BE2C (cell line): ENCODE data around the gene VIL1.

Source experiments
- DNase-seq: peaks from one replicate; pipeline ENCODE4 v3.0.0-alpha.2; 2020
- H3K27me3 ChIP-seq: fragments of 250-450 bp; sonication (Bioruptor Pico); 2 replicates; pipeline ENCODE4 v1.5.1; 2020; ENCODE audit warnings: mild to moderate bottlenecking
- H3K36me3 ChIP-seq: fragments of 250-450 bp; sonication (Bioruptor Pico); 2 replicates; pipeline ENCODE4 v1.5.1; 2020; ENCODE audit warnings: mild to moderate bottlenecking
- H3K4me1 ChIP-seq: fragments of 250-450 bp; sonication (Bioruptor Pico); 2 replicates; pipeline ENCODE4 v1.5.1; 2020
- H3K4me3 ChIP-seq: 2 replicates; pipeline ENCODE4 v1.5.1; 2011; ENCODE audit warnings: low read depth, low read length
- H3K9me3 ChIP-seq: fragments of 250-450 bp; sonication (Bioruptor Pico); 2 replicates; pipeline ENCODE4 v1.5.1; 2020
- TF ChIP-seq, protein P1 (sequence below): IDR thresholded peaks from 2 replicates; pipeline ENCODE4 v1.5.1; 2012; ENCODE audit warnings: mild to moderate bottlenecking, low read depth, low read length

The VIL1 gene

DNA sequence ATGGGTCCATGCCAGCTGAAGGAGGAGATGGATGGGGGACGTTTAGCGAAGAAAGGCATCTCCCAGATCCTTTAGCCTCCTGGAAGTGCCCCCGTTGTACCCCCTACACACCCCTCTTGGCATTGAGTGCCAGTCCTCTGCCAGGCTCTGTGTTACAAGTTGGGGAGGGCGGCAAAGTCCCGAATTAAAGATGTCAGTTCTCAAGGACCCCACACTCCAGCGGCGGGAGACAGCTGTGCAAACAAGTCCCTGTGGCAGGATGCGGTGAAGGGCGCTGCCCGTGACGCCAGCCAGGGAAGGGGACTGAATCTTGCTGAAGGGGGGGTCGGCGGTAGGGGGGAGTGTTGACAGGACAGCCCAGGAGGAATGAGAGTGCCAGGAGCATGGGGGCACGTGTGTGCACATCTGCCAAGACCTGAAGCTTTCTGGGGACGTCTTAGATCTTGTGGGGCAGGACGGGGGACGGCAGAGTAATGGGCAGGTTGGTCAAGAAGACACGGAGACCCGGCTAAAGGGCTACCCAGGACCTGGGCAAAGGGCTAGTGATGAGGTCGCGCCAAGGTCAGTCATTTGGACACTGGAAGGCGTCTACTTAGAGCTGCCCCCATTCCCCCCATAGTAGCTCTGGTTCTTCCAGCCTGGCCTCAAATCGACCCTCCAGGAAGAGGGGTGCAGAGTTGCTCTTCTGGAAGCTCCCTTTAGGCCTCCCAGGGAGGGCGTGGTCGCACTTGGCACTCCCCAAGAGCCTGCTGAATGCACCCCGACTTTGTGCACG, 22.0 kb upstream of the VIL1 start:
- H3K4me1 ChIP-seq = peaks cover 15% of the 10 kb centered on the region
- DNase-seq = peak; percentile 63

DNA sequence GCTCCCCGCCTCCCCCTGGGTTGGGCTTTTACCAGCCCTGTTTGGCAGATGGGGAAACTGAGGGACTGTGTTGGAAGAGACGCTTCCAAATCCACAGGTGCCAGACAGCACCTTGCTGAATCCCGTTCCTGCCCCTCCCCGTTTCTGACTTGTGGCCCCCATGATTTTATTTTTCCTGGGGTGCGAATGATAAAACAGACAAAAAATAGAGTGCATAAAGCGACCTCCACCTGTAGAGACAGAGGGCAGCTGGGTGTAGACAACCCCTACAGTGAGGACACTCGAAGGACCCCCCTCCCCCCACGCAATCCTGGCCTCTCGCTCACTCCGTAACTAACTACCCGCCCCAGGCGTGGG, 21.5 kb upstream of the VIL1 start:
- no peak for DNase-seq
- Histone ChIP-seq H3K27me3 (peaks cover 28% of the 10 kb centered on the region), H3K9me3 (no peaks in the 10 kb centered on the region), H3K36me3 (peaks cover 4% of the 10 kb centered on the region), H3K4me1 (peaks cover 15% of the 10 kb centered on the region), H3K4me3 (peak overlapping the region; percentile 20; the same call in 1 of the 2 replicates)
- TF ChIP-seq, protein P1, sequence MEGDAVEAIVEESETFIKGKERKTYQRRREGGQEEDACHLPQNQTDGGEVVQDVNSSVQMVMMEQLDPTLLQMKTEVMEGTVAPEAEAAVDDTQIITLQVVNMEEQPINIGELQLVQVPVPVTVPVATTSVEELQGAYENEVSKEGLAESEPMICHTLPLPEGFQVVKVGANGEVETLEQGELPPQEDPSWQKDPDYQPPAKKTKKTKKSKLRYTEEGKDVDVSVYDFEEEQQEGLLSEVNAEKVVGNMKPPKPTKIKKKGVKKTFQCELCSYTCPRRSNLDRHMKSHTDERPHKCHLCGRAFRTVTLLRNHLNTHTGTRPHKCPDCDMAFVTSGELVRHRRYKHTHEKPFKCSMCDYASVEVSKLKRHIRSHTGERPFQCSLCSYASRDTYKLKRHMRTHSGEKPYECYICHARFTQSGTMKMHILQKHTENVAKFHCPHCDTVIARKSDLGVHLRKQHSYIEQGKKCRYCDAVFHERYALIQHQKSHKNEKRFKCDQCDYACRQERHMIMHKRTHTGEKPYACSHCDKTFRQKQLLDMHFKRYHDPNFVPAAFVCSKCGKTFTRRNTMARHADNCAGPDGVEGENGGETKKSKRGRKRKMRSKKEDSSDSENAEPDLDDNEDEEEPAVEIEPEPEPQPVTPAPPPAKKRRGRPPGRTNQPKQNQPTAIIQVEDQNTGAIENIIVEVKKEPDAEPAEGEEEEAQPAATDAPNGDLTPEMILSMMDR = no peak

More for the DNA sequence above, 22.0 kb upstream of the VIL1 start:
- Histone ChIP-seq H3K9me3 (no peaks in the 10 kb centered on the region), H3K4me3 (peak overlapping the region; percentile 92), H3K27me3 (peaks cover 28% of the 10 kb centered on the region), H3K36me3 (no peaks in the 10 kb centered on the region)
- TF ChIP-seq, protein P1 = no peak

DNA sequence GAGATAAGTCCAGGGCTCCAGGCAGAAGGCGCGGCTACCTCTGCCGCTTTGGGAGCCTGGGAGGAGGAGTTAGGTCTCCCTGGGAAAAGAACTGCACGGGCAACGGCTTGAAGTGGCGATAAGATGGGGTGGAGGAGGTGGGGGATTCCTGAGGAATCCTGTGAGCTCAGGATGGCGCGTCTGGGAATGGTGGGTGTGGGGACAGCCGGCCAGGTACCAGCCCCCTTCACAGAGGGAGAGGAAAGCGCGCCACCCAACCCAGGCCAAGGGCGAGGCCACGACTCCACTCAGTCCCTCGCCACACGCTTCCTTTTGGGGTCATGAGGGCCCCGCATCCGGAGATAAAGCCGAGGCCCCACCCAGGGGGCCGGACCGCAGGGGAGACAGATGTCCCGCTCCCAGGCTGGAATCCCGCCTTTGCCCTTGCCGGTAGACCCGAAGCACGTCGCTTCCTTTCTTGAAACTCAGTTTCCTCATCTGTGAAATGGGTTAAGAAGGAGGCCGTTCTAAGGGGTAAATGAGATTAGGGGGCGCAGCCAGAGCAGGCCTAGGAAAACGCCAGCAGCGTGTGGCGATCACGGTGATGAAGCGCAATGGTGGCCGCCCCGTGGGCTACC, 21.0 kb upstream of the VIL1 start:
- TF ChIP-seq, protein P1 = no peak
- Histone ChIP-seq H3K9me3 (no peaks in the 10 kb centered on the region), H3K4me1 (peaks cover 15% of the 10 kb centered on the region), H3K36me3 (peaks cover 6% of the 10 kb centered on the region), H3K4me3 (peak overlapping the region; percentile 20; the same call in 1 of the 2 replicates), H3K27me3 (peaks cover 28% of the 10 kb centered on the region)
- peak; percentile 69 for DNase-seq

DNA sequence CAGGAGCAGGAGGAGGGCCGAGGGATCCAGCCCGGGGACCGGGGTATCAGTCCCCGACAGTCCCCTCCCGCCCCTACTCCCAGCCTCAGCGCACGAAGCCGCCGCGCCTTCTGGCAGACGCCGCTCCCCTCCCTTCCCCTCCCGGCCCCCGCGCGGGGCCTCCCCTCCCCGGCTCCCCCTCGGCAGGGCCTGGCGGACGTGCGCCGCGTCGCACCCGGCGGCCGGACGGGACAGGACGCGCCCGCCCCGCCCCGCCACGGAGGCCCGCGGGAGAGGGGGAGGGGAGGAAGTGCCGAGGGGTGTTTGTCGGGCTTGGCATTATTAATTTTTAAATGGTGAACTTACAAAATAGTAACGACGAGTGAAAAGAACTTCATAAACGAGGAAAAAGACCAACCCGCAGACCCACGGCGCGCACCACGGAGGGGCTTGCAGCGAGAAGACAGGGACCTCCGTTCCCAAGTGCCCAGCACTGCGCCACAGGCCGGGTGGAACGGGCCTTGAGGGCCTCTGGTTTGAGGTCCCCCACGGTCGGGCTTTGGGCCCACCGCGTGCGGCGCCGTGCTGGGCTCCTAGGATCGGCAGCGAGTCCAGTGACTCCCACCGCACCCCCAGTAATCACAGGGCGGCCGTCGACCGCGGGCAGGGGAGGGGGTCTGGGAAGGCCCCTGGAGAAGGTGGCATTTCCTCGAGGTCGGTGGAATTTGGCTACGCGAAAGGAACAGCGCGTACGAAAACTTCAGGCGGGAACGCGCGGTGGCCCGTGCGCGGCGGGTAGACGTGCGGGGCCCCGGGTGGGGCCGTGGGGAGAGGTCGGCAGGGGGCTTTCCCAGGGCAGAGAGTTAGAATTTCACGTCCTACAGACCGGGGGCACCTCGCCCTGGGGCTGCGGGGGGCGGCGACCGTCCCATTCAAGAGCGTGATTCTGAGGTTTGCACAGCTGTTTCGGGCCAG, 20.2 kb upstream of the VIL1 start:
- TF ChIP-seq, protein P1 = no peak
- peak overlapping the region; percentile 14; the same call in 1 of the 2 replicates for H3K4me3 ChIP-seq
- no peaks in the 10 kb centered on the region for H3K9me3 ChIP-seq
- H3K36me3 ChIP-seq = peaks cover 11% of the 10 kb centered on the region
- H3K27me3 ChIP-seq = peaks cover 28% of the 10 kb centered on the region
- peaks cover 15% of the 10 kb centered on the region for H3K4me1 ChIP-seq
- peak; percentile 49 for DNase-seq

DNA sequence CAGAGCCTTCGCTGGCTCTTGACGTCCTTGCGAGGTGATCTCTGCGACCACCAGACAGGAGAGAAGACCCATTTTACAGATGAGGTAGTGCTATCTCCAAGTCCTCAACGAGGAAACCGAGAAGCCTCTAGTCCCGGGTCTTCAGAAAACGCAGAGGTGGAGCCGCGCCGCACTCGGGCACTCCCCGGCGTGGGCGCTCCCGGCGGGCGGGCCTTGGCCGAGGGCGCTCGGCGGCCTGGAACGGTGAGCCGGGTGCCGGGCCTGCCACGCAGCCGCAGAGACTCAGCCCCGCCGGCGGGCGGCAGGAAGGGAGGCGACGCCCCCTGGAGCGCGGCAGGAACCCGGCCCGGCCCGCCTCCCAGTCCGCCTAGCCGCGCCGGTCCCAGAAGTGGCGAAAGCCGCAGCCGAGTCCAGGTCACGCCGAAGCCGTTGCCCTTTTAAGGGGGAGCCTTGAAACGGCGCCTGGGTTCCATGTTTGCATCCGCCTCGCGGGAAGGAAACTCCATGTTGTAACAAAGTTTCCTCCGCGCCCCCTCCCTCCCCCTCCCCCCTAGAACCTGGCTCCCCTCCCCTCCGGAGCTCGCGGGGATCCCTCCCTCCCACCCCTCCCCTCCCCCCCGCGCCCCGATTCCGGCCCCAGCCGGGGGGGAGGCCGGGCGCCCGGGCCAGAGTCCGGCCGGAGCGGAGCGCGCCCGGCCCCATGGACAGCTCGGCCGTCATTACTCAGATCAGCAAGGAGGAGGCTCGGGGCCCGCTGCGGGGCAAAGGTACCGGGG, 19.3 kb upstream of the VIL1 start, which contains the start of gene CTDSP1:
Gene CTDSP1 (plus strand): TSS at position 478 of the 776 bp plus-strand sequence. CDS start 223 bp downstream, at position 701.
- Histone ChIP-seq H3K4me1 (peaks cover 15% of the 10 kb centered on the region), H3K4me3 (peak within 1 kb of the TSS; percentile 85), H3K36me3 (peaks cover 19% of the 10 kb centered on the region), H3K27me3 (peaks cover 28% of the 10 kb centered on the region), H3K9me3 (no peaks in the 10 kb centered on the region)
- TF ChIP-seq, protein P1 = no peak
- DNase-seq = peak; percentile 96
